Activated CD8-positive, alpha-beta memory T cell treated with anti-CD3 and anti-CD28 coated beads, Interleukin-2, amount 50 U/mL, for 4 hours (primary cell): ENCODE measurements around the gene LNPEP.
A peak's percentile ranks its signal among the peaks of the same experiment; 100 is the strongest.

Experiments
- DNase-seq: peaks from one replicate; pipeline ENCODE4 v3.0.0-alpha.2; 2020

LNPEP gene

GRCh38 chr5:96963267-96963666 is 27.4 kb downstream of the LNPEP start:
- peak; percentile 22 for DNase-seq

GRCh38 chr5:96966801-96967200 is 30.9 kb downstream of the LNPEP start:
- DNase-seq, result no peak

GRCh38 chr5:96967400-96967799 is 31.5 kb downstream of the LNPEP start:
- no peak for DNase-seq

- no peak for DNase-seq
Observed at GRCh38 chr5:96968074-96968473, 32.2 kb downstream of the LNPEP start.

GRCh38 chr5:96968614-96969013 is 32.7 kb downstream of the LNPEP start:
- no peak for DNase-seq

- no peak for DNase-seq
Observed at GRCh38 chr5:96969366-96969765, 33.5 kb downstream of the LNPEP start.

GRCh38 chr5:96972599-96973334 is 36.9 kb downstream of the LNPEP start:
- no peak for DNase-seq

GRCh38 chr5:96973532-96974401 is 37.9 kb downstream of the LNPEP start:
- DNase-seq, result no peak

GRCh38 chr5:96975656-96976055 is 39.8 kb downstream of the LNPEP start:
- no peak for DNase-seq

GRCh38 chr5:96977228-96977627 is 41.3 kb downstream of the LNPEP start:
- DNase-seq, result no peak

- no peak for DNase-seq
Observed at GRCh38 chr5:96978812-96979449, 43.1 kb downstream of the LNPEP start.

- no peak for DNase-seq
Observed at GRCh38 chr5:96984506-96985192, 48.8 kb downstream of the LNPEP start.

GRCh38 chr5:96986450-96986849 is 50.6 kb downstream of the LNPEP start:
- DNase-seq, result no peak

GRCh38 chr5:96990102-96990501 is 54.2 kb downstream of the LNPEP start:
- DNase-seq, result no peak

GRCh38 chr5:96991708-96992107 is 55.8 kb downstream of the LNPEP start:
- no peak for DNase-seq

- no peak for DNase-seq
Observed at GRCh38 chr5:96993760-96994159, 57.9 kb downstream of the LNPEP start.

GRCh38 chr5:96994493-96994892 is 58.6 kb downstream of the LNPEP start:
- DNase-seq, result no peak

- DNase-seq, result no peak
Observed at GRCh38 chr5:96995419-96995818, 59.5 kb downstream of the LNPEP start.

- no peak for DNase-seq
Observed at GRCh38 chr5:96997265-96997859, 61.5 kb downstream of the LNPEP start.

GRCh38 chr5:96999856-97000255 is 64.0 kb downstream of the LNPEP start:
- no peak for DNase-seq

GRCh38 chr5:97000391-97000790 is 64.5 kb downstream of the LNPEP start:
- DNase-seq, result no peak

GRCh38 chr5:97002983-97003382 is 67.1 kb downstream of the LNPEP start:
- DNase-seq, result no peak
